HL-60/S4 (cell line): ENCODE results near the gene ATAD2B.

Experiments used
- in situ Hi-C: fragments of 300-500 bp; cut with MboI; formaldehyde crosslinking; loops from 2 replicates; pipeline ENCODE4 v1.14.3; 2022; ENCODE audit warnings: low sequenced_read_pairs

The ATAD2B gene

DNA sequence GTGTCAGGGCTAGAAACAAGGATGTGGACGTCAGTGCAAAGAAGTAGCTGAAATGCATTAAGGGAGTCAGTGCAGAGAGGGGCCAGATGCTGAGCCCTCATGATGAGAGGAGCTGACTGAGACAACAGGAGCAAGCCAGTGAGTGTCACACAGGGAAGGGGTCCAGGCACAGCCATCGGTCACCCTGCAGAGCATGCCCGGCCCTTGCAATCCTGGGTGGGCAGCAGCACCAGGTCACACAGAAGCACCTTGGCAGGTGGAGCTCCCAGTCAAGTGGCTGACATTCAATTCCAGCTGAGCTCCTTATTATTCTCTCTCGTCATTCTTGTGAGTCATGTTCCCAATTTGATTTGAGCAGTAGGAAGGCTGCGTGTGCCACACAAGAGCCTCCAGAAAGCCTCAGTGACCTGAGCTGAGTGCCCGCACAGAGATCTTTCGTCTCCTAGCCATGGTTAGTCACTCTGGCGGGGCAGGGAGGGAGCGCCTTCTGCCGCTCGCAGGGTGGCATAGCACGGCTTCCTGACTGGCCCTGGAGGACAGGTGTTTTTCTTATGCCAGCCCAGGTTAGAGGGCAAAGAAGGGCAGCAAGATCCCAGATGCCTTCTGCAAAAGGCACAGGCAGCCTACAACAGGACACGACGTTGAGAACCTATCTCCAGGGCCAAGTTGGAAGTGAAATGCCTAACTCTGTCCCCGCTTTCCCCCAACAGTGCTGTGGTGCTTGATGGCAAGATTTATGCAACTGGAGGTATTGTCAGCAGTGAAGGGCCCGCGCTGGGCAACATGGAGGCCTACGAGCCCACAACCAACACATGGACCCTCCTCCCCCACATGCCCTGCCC, 220.9 kb downstream of the ATAD2B start:
- in situ Hi-C loops = no loop called here

DNA sequence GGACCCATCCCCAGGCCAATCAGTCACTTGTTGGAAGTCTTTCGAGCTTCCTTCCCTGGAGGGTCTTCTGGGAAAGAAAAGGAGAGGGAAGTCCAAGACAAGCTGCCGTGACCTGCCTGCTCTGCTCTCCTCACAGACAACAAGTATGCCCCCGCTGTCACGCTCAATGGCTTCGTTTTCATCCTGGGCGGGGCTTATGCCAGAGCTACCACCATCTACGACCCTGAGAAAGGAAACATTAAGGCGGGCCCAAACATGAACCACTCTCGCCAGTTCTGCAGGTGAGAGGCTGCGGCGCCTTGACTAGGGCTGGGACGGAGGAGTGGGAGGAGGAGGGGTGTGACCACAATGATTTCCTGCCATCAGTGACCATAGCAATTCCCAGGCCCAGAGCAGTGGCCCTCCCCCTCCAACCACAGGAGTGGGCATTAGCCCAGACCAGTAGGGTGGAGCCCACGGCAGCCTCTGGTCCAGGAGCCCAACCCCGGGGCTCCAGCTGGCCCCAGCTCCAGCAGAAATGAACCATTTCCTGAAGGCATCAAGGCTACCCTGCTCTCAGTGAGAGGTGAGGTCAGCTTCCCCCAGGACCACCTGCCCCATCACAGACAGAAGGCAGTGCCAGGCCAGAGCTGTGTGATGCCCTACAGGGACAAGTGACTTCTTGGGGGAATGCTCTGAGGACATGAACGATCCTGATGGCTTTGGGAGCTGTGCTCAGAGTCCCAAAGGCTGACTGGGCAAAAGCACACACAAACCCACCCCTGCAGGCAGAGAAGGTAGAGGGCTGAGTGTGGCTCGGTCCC, 223.1 kb downstream of the ATAD2B start:
- in situ Hi-C loops = no loop called here

GRCh38 chr2:23703037-23703582, 223.8 kb downstream of the ATAD2B start:
- in situ Hi-C loops = no loop called here

DNA sequence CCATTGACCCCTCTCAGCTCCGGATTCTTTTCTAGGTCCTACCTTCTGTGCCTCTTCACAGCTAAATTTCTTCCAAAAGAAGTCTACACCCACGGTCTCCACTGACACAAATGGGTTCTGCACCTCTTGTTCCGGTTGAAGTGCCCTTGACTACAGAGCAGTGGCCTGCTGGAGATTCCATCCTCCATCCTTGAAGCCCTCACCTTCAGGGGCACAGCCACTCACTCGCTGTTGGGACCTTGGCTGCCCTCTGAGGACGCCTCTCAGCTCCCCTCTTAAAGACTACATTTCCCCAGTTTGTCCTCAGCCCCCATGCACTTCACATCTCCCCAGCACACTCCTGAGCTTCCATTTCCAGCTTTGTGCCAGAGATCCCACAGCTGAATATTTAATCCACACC, 226.3 kb downstream of the ATAD2B start:
- in situ Hi-C loops = no loop called here

DNA sequence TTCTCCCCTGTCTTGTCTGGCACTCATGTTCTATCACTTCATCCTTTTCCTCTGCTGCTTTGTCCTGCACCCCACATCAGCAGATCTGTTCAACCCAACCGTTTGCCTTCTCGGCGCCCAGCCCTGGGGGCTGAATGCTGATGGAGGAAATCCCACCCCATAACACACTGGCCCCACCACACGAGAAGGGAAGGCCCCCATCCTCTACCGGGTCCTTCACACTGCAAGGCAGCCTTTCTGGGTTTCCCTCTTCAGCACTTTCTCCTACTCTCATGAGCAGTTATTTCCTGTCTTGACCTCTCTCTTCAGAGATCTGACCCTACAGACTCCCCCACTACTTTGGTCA, 227.4 kb downstream of the ATAD2B start:
- in situ Hi-C loops = no loop called here

DNA sequence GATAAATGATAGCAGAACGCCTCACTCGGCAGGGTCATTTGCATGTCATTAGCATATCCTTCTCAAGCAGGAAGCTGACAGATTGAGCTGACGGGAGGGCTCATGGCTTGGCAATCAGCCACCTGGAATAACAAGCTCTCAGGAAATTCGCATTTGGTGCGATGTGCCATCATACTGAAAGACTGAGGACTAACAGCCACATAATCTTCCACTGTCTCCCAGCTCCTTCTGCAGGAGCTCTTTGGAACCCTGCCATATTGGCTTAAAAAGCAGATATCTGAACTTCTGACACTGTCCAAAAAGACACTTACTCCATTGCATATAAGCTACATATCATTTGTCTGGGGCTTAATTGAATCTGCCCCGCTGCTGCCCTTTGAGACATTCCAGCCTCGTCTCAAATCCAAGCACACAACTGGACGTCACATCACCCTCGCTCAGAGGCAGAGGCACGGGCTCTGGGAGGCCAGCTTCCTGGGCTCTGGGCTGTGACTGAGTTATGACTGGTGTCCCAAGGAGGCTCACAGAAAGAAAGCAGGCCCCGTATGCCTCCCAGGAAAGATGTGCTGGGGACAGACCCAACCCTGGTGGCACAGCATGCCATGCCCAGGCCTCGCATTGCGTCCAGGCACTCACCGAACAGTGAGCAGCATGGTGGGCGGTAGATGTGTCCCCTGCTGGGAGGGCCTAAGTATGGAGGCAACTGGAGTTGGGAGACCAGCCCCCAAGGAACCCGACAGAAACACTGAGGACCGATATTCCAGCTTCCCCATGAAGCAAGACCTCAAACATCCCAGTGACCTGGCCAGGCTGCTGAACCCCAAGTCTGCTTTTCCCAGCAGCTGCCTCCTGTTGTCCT, 228.0 kb downstream of the ATAD2B start:
- in situ Hi-C loops = no loop called here
